H9 (cell line): ENCODE results near the gene SEC23IP. TPM values are rescaled to one million over a fixed set of nuclear protein-coding genes. Genes with fewer than 3 reads are reported as not detected.

Experiments
- DNase-seq: peaks from one replicate; pipeline ENCODE4 v3.0.0-alpha.2; 2017
- H2AFZ ChIP-seq: one replicate; pipeline ENCODE4 v1.6.1; 2013; ENCODE audit warnings: mild to moderate bottlenecking, low read length, control low read depth, moderate library complexity
- H2AK5ac ChIP-seq: 2 replicates; pipeline ENCODE4 v1.6.1; 2013; ENCODE audit warnings: low read length, control low read depth, mixed read lengths; ENCODE audit not compliant: insufficient read length
- H2BK120ac ChIP-seq: one replicate; pipeline ENCODE4 v1.6.1; 2013; ENCODE audit warnings: low read depth, mild to moderate bottlenecking, low read length, control low read depth, inconsistent platforms; ENCODE audit not compliant: poor library complexity, severe bottlenecking
- H2BK12ac ChIP-seq: 2 replicates; pipeline ENCODE4 v1.6.1; 2013; ENCODE audit warnings: low read length, control low read depth, mixed read lengths, low read depth; ENCODE audit not compliant: insufficient read length
- H2BK15ac ChIP-seq: 2 replicates; pipeline ENCODE4 v1.6.1; 2013; ENCODE audit warnings: low read depth, low read length, control low read depth
- H2BK20ac ChIP-seq: one replicate; pipeline ENCODE4 v1.6.1; 2013; ENCODE audit warnings: low read depth, mild to moderate bottlenecking, low read length, control low read depth, inconsistent platforms; ENCODE audit not compliant: poor library complexity, severe bottlenecking
- H2BK5ac ChIP-seq: 2 replicates; pipeline ENCODE4 v1.6.1; 2013; ENCODE audit warnings: low read length, control low read depth, mixed read lengths; ENCODE audit not compliant: insufficient read length
- H3K14ac ChIP-seq: 2 replicates; pipeline ENCODE4 v1.6.1; 2013; ENCODE audit warnings: low read length, control low read depth; ENCODE audit not compliant: insufficient read depth
- H3K18ac ChIP-seq: 2 replicates; pipeline ENCODE4 v1.6.1; 2013; ENCODE audit warnings: low read depth, mild to moderate bottlenecking, mixed read lengths, low read length, control low read depth; ENCODE audit not compliant: insufficient read length
- H3K23ac ChIP-seq: 2 replicates; pipeline ENCODE4 v1.6.1; 2013; ENCODE audit warnings: low read length, control low read depth, mixed read lengths, low read depth; ENCODE audit not compliant: insufficient read length
- H3K23me2 ChIP-seq: 2 replicates; pipeline ENCODE4 v1.6.1; 2013; ENCODE audit warnings: low read depth, mild to moderate bottlenecking, mixed read lengths, low read length, control low read depth; ENCODE audit not compliant: insufficient read length, poor library complexity, severe bottlenecking
- H3K27ac ChIP-seq: 2 replicates; pipeline ENCODE4 v1.5.1; 2013; ENCODE audit warnings: low read length, control low read depth, mixed read lengths, low read depth; ENCODE audit not compliant: insufficient read length
- H3K27me3 ChIP-seq: 2 replicates; pipeline ENCODE4 v1.6.1; 2013; ENCODE audit warnings: low read length, control low read depth, inconsistent platforms; ENCODE audit not compliant: insufficient read depth
- H3K4ac ChIP-seq: 2 replicates; pipeline ENCODE4 v1.6.1; 2013; ENCODE audit warnings: low read depth, mild to moderate bottlenecking, control low read depth, inconsistent platforms, low read length, moderate library complexity
- H3K4me1 ChIP-seq: 2 replicates; pipeline ENCODE4 v1.6.1; 2013; ENCODE audit warnings: low read length, control low read depth, inconsistent platforms; ENCODE audit not compliant: insufficient read depth
- H3K4me2 ChIP-seq: 2 replicates; pipeline ENCODE4 v1.6.1; 2013; ENCODE audit warnings: low read length, control low read depth, mixed read lengths; ENCODE audit not compliant: insufficient read length, insufficient read depth
- H3K56ac ChIP-seq: 2 replicates; pipeline ENCODE4 v1.6.1; 2013; ENCODE audit warnings: low read depth, mild to moderate bottlenecking, mixed read lengths, low read length, control low read depth; ENCODE audit not compliant: insufficient read length
- H3K79me1 ChIP-seq: 2 replicates; pipeline ENCODE4 v1.6.1; 2013; ENCODE audit warnings: low read depth, mild to moderate bottlenecking, moderate library complexity, low read length, control low read depth, inconsistent platforms; ENCODE audit not compliant: insufficient read depth, poor library complexity, severe bottlenecking
- H3K79me2 ChIP-seq: 2 replicates; pipeline ENCODE4 v1.6.1; 2013; ENCODE audit warnings: low read length, control low read depth, inconsistent platforms; ENCODE audit not compliant: insufficient read depth
- H3K9ac ChIP-seq: 2 replicates; pipeline ENCODE4 v1.6.1; 2013; ENCODE audit warnings: low read length, control low read depth, mixed read lengths; ENCODE audit not compliant: insufficient read length; ENCODE audit errors: extremely low read depth
- H3K9me3 ChIP-seq: one replicate; pipeline ENCODE4 v1.6.1; 2013; ENCODE audit warnings: low read depth, low read length, inconsistent platforms; ENCODE audit not compliant: control insufficient read depth
- H3T11ph ChIP-seq: one replicate; pipeline ENCODE4 v1.6.1; 2013; ENCODE audit warnings: mild to moderate bottlenecking, low read length, control low read depth, inconsistent platforms
- H4K20me1 ChIP-seq: one replicate; pipeline ENCODE4 v1.6.1; 2013; ENCODE audit not compliant: control insufficient read depth, insufficient read length, insufficient read depth
- H4K5ac ChIP-seq: 2 replicates; pipeline ENCODE4 v1.6.1; 2013; ENCODE audit warnings: low read depth, mild to moderate bottlenecking, mixed read lengths, low read length, control low read depth; ENCODE audit not compliant: insufficient read length
- H4K8ac ChIP-seq: replicated peaks from 2 replicates; pipeline ENCODE4 v1.6.1; 2013; ENCODE audit warnings: low read length, control low read depth, mixed read lengths, low read depth; ENCODE audit not compliant: insufficient read length
- H4K91ac ChIP-seq: 2 replicates; pipeline ENCODE4 v1.6.1; 2013; ENCODE audit warnings: low read depth, mild to moderate bottlenecking, moderate library complexity, mixed read lengths, low read length, control low read depth; ENCODE audit not compliant: insufficient read length
- H3K27ac Mint-ChIP-seq, 3 experiments: 2 replicates in 2 of 3; 3 replicates in 1 of 3; pipeline ENCODE4 v1.8.0; 2020 to 2021; ENCODE audit warnings: mixed read lengths in 3 of 3, mild to moderate bottlenecking in 1 of 3, moderate library complexity in 1 of 3
- H3K27me3 Mint-ChIP-seq: 2 replicates; pipeline ENCODE4 v1.8.0; 2021; ENCODE audit warnings: low read depth, mild to moderate bottlenecking, moderate library complexity, mixed read lengths
- H3K36me3 Mint-ChIP-seq, 3 experiments: 2 replicates in 2 of 3; 3 replicates in 1 of 3; pipeline ENCODE4 v1.8.0; 2020 to 2021; ENCODE audit warnings: low read depth in 3 of 3, mixed read lengths in 3 of 3; ENCODE audit not compliant: insufficient read depth in 1 of 3
- H3K4me1 Mint-ChIP-seq, 2 experiments: 2 replicates each; pipeline ENCODE4 v1.8.0; 2020; ENCODE audit warnings: mixed read lengths in 2 of 2
- H3K4me3 Mint-ChIP-seq, 2 experiments: 2 replicates in 1 of 2; 3 replicates in 1 of 2; pipeline ENCODE4 v1.8.0; 2020 to 2021; ENCODE audit warnings: mild to moderate bottlenecking in 2 of 2, mixed read lengths in 2 of 2, moderate library complexity in 1 of 2
- H3K9me3 Mint-ChIP-seq, 2 experiments: 2 replicates in 1 of 2; 3 replicates in 1 of 2; pipeline ENCODE4 v1.8.0; 2020; ENCODE audit warnings: mild to moderate bottlenecking in 2 of 2, mixed read lengths in 2 of 2, moderate library complexity in 1 of 2
- WGBS: extraction: QIAGEN DNeasy Blood & Tissue Kit; methylation state at CpG from one replicate; pipeline ENCODE4 v1.1.7; 2013; ENCODE audit warnings: missing lambda C conversion rate, low lambda C conversion rate, mixed read lengths; ENCODE audit not compliant: insufficient read length; ENCODE audit errors: extremely low coverage; 5-methylcytosine and 5-hydroxymethylcytosine counted together
- total RNA-seq: library from RNA; stranded (reverse); gene quantifications from 2 replicates; pipeline ENCODE4 v1.2.1, GENCODE V29; 2021
- TF ChIP-seq, protein P1 (sequence below): fragments of 200-600 bp; sonication (generic); conservative IDR thresholded peaks from 3 replicates; pipeline ENCODE4 v1.8.0; 2021; ENCODE audit warnings: antibody characterized with exemption, mild to moderate bottlenecking

The SEC23IP gene
- total RNA-seq, 1 experiment from 2014 or later = 93.0 TPM

DNA sequence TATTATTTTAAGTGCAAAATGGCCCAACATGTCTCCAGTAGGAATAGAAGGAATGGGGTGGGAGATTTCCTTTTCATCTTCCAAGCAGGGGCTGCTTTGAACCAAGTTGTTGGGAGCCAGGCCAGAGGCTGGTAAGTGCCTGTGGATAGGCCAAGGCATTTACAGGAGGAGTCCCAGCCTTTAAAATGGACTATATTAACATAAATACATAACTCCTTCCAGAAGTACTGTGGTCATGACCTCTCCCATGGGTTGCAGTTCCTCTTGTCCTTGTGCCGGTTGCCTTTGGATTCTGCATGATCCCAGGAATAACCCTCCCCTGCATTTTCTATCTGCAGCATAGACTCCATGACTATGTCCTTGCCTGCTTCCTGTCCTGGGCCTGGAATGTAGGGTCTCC lies 95.8 kb downstream of the SEC23IP start:
- no peaks in the 10 kb centered on the region for H3K4me1 ChIP-seq
- no peak overlapping the region for H4K5ac ChIP-seq
- H3K56ac ChIP-seq = no peak overlapping the region
- H3K23me2 ChIP-seq = no peaks in the 10 kb centered on the region
- no peaks in the 10 kb centered on the region for H4K20me1 ChIP-seq
- WGBS = no CpG with 5 or more reads among the region's 1 CpG
- H3K27me3 Mint-ChIP-seq = no peaks in the 10 kb centered on the region; the same call in 1 of the 2 replicates
- no peak overlapping the region for H2BK12ac ChIP-seq
- no peak overlapping the region for H3K18ac ChIP-seq
- no peak overlapping the region for H2BK20ac ChIP-seq
- H3K9me3 ChIP-seq = no peaks in the 10 kb centered on the region
- no peak overlapping the region for H3K4ac ChIP-seq
- H3K14ac ChIP-seq = no peak overlapping the region
- no peak for DNase-seq
- no peak overlapping the region for H3K27ac ChIP-seq
- H2BK5ac ChIP-seq = no peak overlapping the region
- H2AK5ac ChIP-seq = no peak overlapping the region
- H2BK120ac ChIP-seq = no peak overlapping the region
- H3K4me3 Mint-ChIP-seq = no peak overlapping the region
- no peak overlapping the region for H2AFZ ChIP-seq
- H3K9me3 Mint-ChIP-seq = peaks cover 0 to 4% of the 10 kb centered on the region in 2 experiments; a peak in 3 of 5 replicates
- H3K4me1 Mint-ChIP-seq = no peaks in the 10 kb centered on the region
- H3K9ac ChIP-seq = no peak overlapping the region
- H4K8ac ChIP-seq = no peak overlapping the region
- H3K27ac Mint-ChIP-seq = no peak overlapping the region; a peak in 1 of 7 replicates
- H4K91ac ChIP-seq = no peak overlapping the region
- no peak overlapping the region for H3T11ph ChIP-seq
- H2BK15ac ChIP-seq = no peak overlapping the region
- no peaks in the 10 kb centered on the region for H3K27me3 ChIP-seq
- H3K23ac ChIP-seq = no peak overlapping the region
- no peaks in the 10 kb centered on the region for H3K79me1 ChIP-seq
- H3K4me2 ChIP-seq = no peak overlapping the region
- H3K79me2 ChIP-seq = no peaks in the 10 kb centered on the region
- H3K36me3 Mint-ChIP-seq = no peaks in the 10 kb centered on the region
- TF ChIP-seq, protein P1, sequence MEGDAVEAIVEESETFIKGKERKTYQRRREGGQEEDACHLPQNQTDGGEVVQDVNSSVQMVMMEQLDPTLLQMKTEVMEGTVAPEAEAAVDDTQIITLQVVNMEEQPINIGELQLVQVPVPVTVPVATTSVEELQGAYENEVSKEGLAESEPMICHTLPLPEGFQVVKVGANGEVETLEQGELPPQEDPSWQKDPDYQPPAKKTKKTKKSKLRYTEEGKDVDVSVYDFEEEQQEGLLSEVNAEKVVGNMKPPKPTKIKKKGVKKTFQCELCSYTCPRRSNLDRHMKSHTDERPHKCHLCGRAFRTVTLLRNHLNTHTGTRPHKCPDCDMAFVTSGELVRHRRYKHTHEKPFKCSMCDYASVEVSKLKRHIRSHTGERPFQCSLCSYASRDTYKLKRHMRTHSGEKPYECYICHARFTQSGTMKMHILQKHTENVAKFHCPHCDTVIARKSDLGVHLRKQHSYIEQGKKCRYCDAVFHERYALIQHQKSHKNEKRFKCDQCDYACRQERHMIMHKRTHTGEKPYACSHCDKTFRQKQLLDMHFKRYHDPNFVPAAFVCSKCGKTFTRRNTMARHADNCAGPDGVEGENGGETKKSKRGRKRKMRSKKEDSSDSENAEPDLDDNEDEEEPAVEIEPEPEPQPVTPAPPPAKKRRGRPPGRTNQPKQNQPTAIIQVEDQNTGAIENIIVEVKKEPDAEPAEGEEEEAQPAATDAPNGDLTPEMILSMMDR = no peak
